CD4-positive, alpha-beta T cell treated with Interleukin-21 for 1 hour (primary cell): ENCODE data around the gene PARL.

Experiments
- DNase-seq: peaks from one replicate; pipeline ENCODE4 v3.0.0-alpha.2; 2020

PARL gene

DNA sequence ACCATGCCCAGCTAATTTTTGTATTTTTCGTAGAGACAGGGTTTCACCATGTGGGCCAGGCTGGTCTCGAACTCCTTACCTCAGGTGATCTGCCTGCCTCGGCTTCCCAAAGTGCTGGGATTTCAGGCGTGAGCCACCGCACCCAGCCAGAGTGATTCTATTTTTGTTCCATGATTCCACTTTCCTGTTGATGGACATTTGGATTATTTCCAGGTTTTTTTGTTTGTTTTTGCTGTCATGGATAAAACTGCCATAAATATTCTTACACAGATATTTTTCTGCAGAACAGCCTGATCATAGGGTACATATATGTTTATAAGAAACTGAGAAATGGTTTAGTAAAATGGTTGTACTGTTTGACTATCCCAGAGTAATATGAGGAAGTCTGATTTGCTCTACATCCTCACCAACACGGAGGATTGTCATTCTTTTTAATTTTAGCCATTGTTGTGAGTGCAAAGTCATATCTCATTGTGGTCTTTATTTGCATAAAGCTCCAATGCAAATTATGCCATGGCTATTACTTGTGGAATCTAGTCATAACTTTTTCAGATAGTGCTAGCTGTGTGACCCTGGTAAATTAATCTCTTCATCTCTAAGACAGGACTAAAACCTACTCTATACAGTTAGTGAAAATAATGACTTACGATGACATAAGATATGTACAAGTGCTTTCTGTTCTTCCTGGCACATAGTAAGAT is 102.0 kb downstream of the PARL start:
- no peak for DNase-seq

DNA sequence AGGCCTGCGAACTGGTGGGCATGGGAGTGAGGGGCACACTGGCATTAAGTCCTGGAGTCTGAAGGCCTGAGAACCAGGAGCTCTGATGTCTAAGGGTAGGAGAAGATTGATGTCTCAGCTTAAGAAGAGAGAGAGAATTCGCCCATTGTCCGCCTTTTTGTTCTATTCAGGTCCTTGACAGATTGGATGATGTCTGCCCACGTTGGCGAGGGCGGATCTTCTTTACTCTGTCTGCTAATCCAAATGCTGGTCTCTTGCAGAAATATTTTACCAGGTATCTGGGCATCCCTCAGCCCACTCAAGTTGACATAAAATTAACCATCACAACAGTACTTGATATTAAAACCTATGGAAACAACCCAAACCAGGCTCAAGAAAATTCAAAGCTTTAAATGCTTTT is 103.4 kb downstream of the PARL start:
- no peak for DNase-seq

DNA sequence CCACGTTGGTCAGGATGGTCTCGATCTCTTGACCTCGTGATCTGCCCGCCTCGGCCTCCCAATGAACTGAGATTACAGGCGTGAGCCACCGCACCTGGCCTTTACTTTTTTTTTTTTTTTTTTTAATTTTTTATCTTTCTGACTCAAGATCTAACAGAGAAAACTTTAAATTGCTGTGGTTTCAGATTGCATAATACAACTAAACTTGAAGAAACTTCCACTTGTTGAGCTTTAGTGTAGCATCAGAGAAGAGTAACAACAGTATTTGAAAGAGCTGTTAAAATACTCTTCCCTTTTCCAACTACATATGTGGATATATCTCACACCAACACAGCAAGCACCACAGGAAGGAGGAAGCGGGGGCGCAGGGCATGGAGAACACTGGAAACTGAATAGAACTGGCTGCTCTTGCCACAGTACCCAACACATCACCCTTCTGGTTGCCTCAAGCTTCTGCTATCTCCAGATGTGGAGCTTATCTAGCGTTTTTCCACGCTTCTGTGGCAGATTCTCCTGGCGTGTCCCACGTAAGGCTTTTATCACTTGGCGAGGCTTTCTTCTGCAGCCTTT is 104.7 kb downstream of the PARL start:
- DNase-seq, result no peak
